HepG2 (cell line): ENCODE results near the gene CNOT2. TPM values are rescaled to one million over a fixed set of nuclear protein-coding genes. Genes with fewer than 3 reads are reported as not detected.

Experiments used
- CREB3 ChIP-seq: sonication (generic); formaldehyde crosslinking; IDR thresholded peaks from 2 replicates; pipeline ENCODE4 v1.5.0; 2020; ENCODE audit warnings: missing genetic modification reagents
- DPF2 ChIP-seq: sonication (generic); formaldehyde crosslinking; IDR thresholded peaks from 2 replicates; pipeline ENCODE4 v1.4.0; 2020; ENCODE audit warnings: mild to moderate bottlenecking, low read depth, missing genetic modification reagents, borderline replicate concordance
- E2F1 ChIP-seq: sonication (generic); formaldehyde crosslinking; IDR thresholded peaks from 2 replicates; pipeline ENCODE4 v1.5.0; 2020; ENCODE audit warnings: missing genetic modification reagents
- HNF1B ChIP-seq: sonication (generic); formaldehyde crosslinking; IDR thresholded peaks from 2 replicates; pipeline ENCODE4 v1.5.1; 2020; ENCODE audit warnings: mild to moderate bottlenecking, moderate library complexity, missing genetic modification reagents
- JARID2 ChIP-seq: sonication (generic); formaldehyde crosslinking; IDR thresholded peaks from 2 replicates; pipeline ENCODE4 v1.8.1; 2023; ENCODE audit warnings: missing genetic modification reagents, inconsistent platforms; ENCODE audit not compliant: insufficient replicate concordance
- JUND ChIP-seq: sonication (generic); formaldehyde crosslinking; IDR thresholded peaks from 2 replicates; pipeline ENCODE4 v1.8.0; 2022; ENCODE audit warnings: mild to moderate bottlenecking, missing genetic modification reagents
- KLF13 ChIP-seq: sonication (generic); formaldehyde crosslinking; IDR thresholded peaks from 2 replicates; pipeline ENCODE4 v1.4.0; 2020; ENCODE audit warnings: mild to moderate bottlenecking, missing genetic modification reagents
- MTF2 ChIP-seq: sonication (generic); formaldehyde crosslinking; IDR thresholded peaks from 2 replicates; pipeline ENCODE4 v1.5.0; 2020; ENCODE audit warnings: missing genetic modification reagents, borderline replicate concordance
- NFE2L2 ChIP-seq: fragments of 150-350 bp; IDR thresholded peaks from 2 replicates; pipeline ENCODE4 v1.6.1; 2014; ENCODE audit warnings: low read length
- PLRG1 ChIP-seq: fragments of 450-650 bp; conservative IDR thresholded peaks from 2 replicates; pipeline ENCODE4 v1.6.1; 2016
- SIX4 ChIP-seq: sonication (generic); formaldehyde crosslinking; IDR thresholded peaks from 2 replicates; pipeline ENCODE4 v1.4.0; 2020; ENCODE audit warnings: missing genetic modification reagents
- ZBTB1 ChIP-seq: sonication (generic); formaldehyde crosslinking; IDR thresholded peaks from 2 replicates; pipeline ENCODE4 v1.4.0; 2020; ENCODE audit warnings: missing genetic modification reagents, borderline replicate concordance
- ZBTB10 ChIP-seq: sonication (generic); formaldehyde crosslinking; IDR thresholded peaks from 2 replicates; pipeline ENCODE4 v1.4.0; 2020; ENCODE audit warnings: missing genetic modification reagents, borderline replicate concordance
- ZFP82 ChIP-seq: sonication (generic); formaldehyde crosslinking; IDR thresholded peaks from 2 replicates; pipeline ENCODE4 v1.5.1; 2020; ENCODE audit warnings: mild to moderate bottlenecking, missing genetic modification reagents, borderline replicate concordance
- ZIK1 ChIP-seq: sonication (generic); formaldehyde crosslinking; IDR thresholded peaks from 2 replicates; pipeline ENCODE4 v1.5.0; 2020; ENCODE audit warnings: mild to moderate bottlenecking, low read depth, missing genetic modification reagents, borderline replicate concordance
- ZKSCAN8 ChIP-seq: IDR thresholded peaks from 2 replicates; pipeline ENCODE4 v1.6.1; 2016; ENCODE audit warnings: borderline replicate concordance, missing genetic modification reagents, missing compliant biosample characterization
- ZNF256 ChIP-seq: sonication (generic); formaldehyde crosslinking; conservative IDR thresholded peaks from 2 replicates; pipeline ENCODE4 v1.4.0; 2020; ENCODE audit warnings: missing genetic modification reagents
- ZNF33A ChIP-seq: sonication (generic); formaldehyde crosslinking; IDR thresholded peaks from 2 replicates; pipeline ENCODE4 v1.5.1; 2020; ENCODE audit warnings: missing genetic modification reagents, mild to moderate bottlenecking, moderate library complexity, borderline replicate concordance
- ZNF761 ChIP-seq: sonication (generic); formaldehyde crosslinking; conservative IDR thresholded peaks from 2 replicates; pipeline ENCODE4 v1.4.0; 2020; ENCODE audit warnings: mild to moderate bottlenecking, missing genetic modification reagents
- ZNF891 ChIP-seq: sonication (generic); formaldehyde crosslinking; IDR thresholded peaks from 2 replicates; pipeline ENCODE4 v1.5.0; 2020; ENCODE audit warnings: mild to moderate bottlenecking, missing genetic modification reagents
- ZZZ3 ChIP-seq: sonication (generic); formaldehyde crosslinking; IDR thresholded peaks from 2 replicates; pipeline ENCODE4 v1.4.0; 2020; ENCODE audit warnings: missing genetic modification reagents, mild to moderate bottlenecking, borderline replicate concordance
- polyA plus RNA-seq, 8 experiments: library from polyadenylated mRNA; depleted of rRNA in 3 of 8; stranded (reverse) in 7 of 8; unstranded in 1 of 8; fragments of >200 nt; fragmentation: Illumina TruSeq in 4 of 8; extraction: Trizol in 4 of 8; gene quantifications; 2 replicates each; pipeline versions ENCODE4 v1.2.1 to v1.2.3, GENCODE V29; 2011 to 2016; ENCODE audit warnings: low read depth in 4 of 8, missing spikeins in 1 of 8, mixed read lengths in 1 of 8; ENCODE audit not compliant: insufficient read depth in 1 of 8
- total RNA-seq, 5 experiments: library from RNA; depleted of rRNA; stranded (reverse); fragments of >200 nt; fragmentation: Illumina TruSeq; extraction: Trizol; gene quantifications; 2 replicates each; pipeline ENCODE4 v1.2.3, GENCODE V29; 2016; ENCODE audit warnings: low read depth in 1 of 5

The CNOT2 gene
- total and polyA plus RNA-seq, 2 of the 13 experiments (the other 11 are each of a cell fraction or from before 2014, with no cell fraction given), result 54.5 to 76.6 TPM

GRCh38 chr12:70242695-70243509 is at the start of gene CNOT2 (continued):
- TF ChIP-seq ZBTB10 (peak; percentile 30; the same call in 1 of the 2 replicates), HNF1B (CRISPR knock-in tag) (no peak; the same call in 1 of the 2 replicates), CREB3 (0 out of 2 replicates have a peak, but pooled peaks have one; percentile 17), ZZZ3 (CRISPR knock-in tag) (no peak), MTF2 (CRISPR knock-in tag) (peak; percentile 14; the same call in 1 of the 2 replicates), ZKSCAN8 (no peak), ZNF256 (CRISPR knock-in tag) (no peak), PLRG1 (no peak), JUND (CRISPR knock-in tag) (no peak), NFE2L2 (no peak; the same call in 1 of the 2 replicates), SIX4 (CRISPR knock-in tag) (0 out of 2 replicates have a peak, but pooled peaks have one; percentile 21), JARID2 (no peak), KLF13 (CRISPR knock-in tag) (peak; percentile 97; the same call in 1 of the 2 replicates), ZIK1 (CRISPR knock-in tag) (no peak), ZNF891 (0 out of 2 replicates have a peak, but pooled peaks have one; percentile 63), E2F1 (no peak), ZNF761 (peak; percentile 65; the same call in 1 of the 2 replicates), ZBTB1 (CRISPR knock-in tag) (no peak), DPF2 (CRISPR knock-in tag) (no peak; the same call in 1 of the 2 replicates), ZNF33A (no peak), ZFP82 (CRISPR knock-in tag) (peak; percentile 30; the same call in 1 of the 2 replicates)
